Endodermal cell (in vitro differentiated cells): ENCODE measurements around the gene KIF9. TPM values are rescaled to one million over a fixed set of nuclear protein-coding genes. Genes with fewer than 3 reads are reported as not detected.
"Not testable (repeated sequence)": the region's sequence is repeated elsewhere in the genome, so short reads cannot be mapped to it uniquely, and the experiment has no call there.

Source experiments
- DNase-seq: peaks from one replicate; pipeline ENCODE4 v3.0.0-alpha.2; 2017
- H3K27ac ChIP-seq: 2 replicates; pipeline ENCODE4 v1.5.1; 2013; ENCODE audit warnings: mild to moderate bottlenecking, low read depth, low read length, moderate library complexity
- H3K27me3 ChIP-seq: 2 replicates; pipeline ENCODE4 v1.6.1; 2013; ENCODE audit warnings: mild to moderate bottlenecking, low read length, moderate library complexity; ENCODE audit not compliant: insufficient read depth, control insufficient read depth, poor library complexity, severe bottlenecking
- H3K36me3 ChIP-seq: 2 replicates; pipeline ENCODE4 v1.7.0; 2013; ENCODE audit warnings: mild to moderate bottlenecking, low read length, moderate library complexity; ENCODE audit not compliant: control insufficient read depth, insufficient read depth
- H3K4me1 ChIP-seq: one replicate; pipeline ENCODE4 v1.7.0; 2013; ENCODE audit warnings: low read length; ENCODE audit not compliant: control insufficient read depth, insufficient read depth
- H3K4me3 ChIP-seq: 2 replicates; pipeline ENCODE4 v1.5.1; 2013; ENCODE audit warnings: mild to moderate bottlenecking, low read length, moderate library complexity
- H3K9ac ChIP-seq: 2 replicates; pipeline ENCODE4 v1.6.1; 2013; ENCODE audit warnings: mild to moderate bottlenecking, low read length, moderate library complexity; ENCODE audit not compliant: poor library complexity, severe bottlenecking; ENCODE audit errors: extremely low read depth
- H3K9me3 ChIP-seq: 2 replicates; pipeline ENCODE4 v1.6.1; 2013; ENCODE audit warnings: mild to moderate bottlenecking, low read length, moderate library complexity; ENCODE audit not compliant: control insufficient read depth
- H3K27ac Mint-ChIP-seq: 2 replicates; pipeline ENCODE4 v1.8.0; 2020; ENCODE audit warnings: mixed read lengths
- H3K27me3 Mint-ChIP-seq: 2 replicates; pipeline ENCODE4 v1.8.0; 2021; ENCODE audit warnings: mild to moderate bottlenecking, mixed read lengths; ENCODE audit not compliant: insufficient read depth
- H3K36me3 Mint-ChIP-seq: 2 replicates; pipeline ENCODE4 v1.8.0; 2020; ENCODE audit warnings: low read depth, mixed read lengths
- H3K4me1 Mint-ChIP-seq: 2 replicates; pipeline ENCODE4 v1.8.0; 2020; ENCODE audit warnings: mixed read lengths
- H3K4me3 Mint-ChIP-seq: 2 replicates; pipeline ENCODE4 v1.8.0; 2020; ENCODE audit warnings: mild to moderate bottlenecking, moderate library complexity, mixed read lengths
- H3K9me3 Mint-ChIP-seq: 2 replicates; pipeline ENCODE4 v1.8.0; 2020; ENCODE audit warnings: mild to moderate bottlenecking, mixed read lengths
- CTCF ChIP-seq: fragments of 200-600 bp; sonication (generic); conservative IDR thresholded peaks from 2 replicates; pipeline ENCODE4 v1.5.0; 2021; ENCODE audit warnings: antibody characterized with exemption, mild to moderate bottlenecking
- WGBS, 2 experiments: methylation state at CpG; one replicate each; pipeline versions ENCODE4 v1.1.5 to v1.1.7; 2013; ENCODE audit warnings: missing lambda C conversion rate in 2 of 2, mixed read lengths in 1 of 2; ENCODE audit not compliant: insufficient coverage in 1 of 2, insufficient read length in 1 of 2; 5-methylcytosine and 5-hydroxymethylcytosine counted together
- total RNA-seq, 2 donors: library from RNA; stranded (reverse); fragmentation: NEBNext Ultra II Directional in 1 of 2; extraction: Animal tissue kit (Norgen Biotek cat#: 25700) in 1 of 2; gene quantifications; 2 replicates in 1 of 2; 3 replicates in 1 of 2; pipeline ENCODE4 v1.2.1, GENCODE V29; 2021

KIF9 gene
- total RNA-seq, 2 donors from 2014 or later, result 9.9 TPM

GRCh38 chr3:47293822-47294221 is 11.2 kb upstream of the KIF9 start:
- Mint-ChIP-seq H3K27me3 (no peaks in the 10 kb centered on the region), H3K4me3 (no peak overlapping the region), H3K27ac (no peak overlapping the region), H3K36me3 (peaks cover 16% of the 10 kb centered on the region), H3K9me3 (no peaks in the 10 kb centered on the region), H3K4me1 (peaks cover 8% of the 10 kb centered on the region)
- no peak for DNase-seq
- H3K27me3 ChIP-seq, result no peaks in the 10 kb centered on the region
- peaks cover 36% of the 10 kb centered on the region for H3K36me3 ChIP-seq
- no peak overlapping the region for H3K9ac ChIP-seq
- no peak overlapping the region for H3K4me3 ChIP-seq
- H3K4me1 ChIP-seq, result peaks cover 5% of the 10 kb centered on the region
- WGBS, 2 experiments, result 93 to 100% methylated on average over 1 to 2 of the region's 2 CpGs
- H3K9me3 ChIP-seq, result no peaks in the 10 kb centered on the region
- H3K27ac ChIP-seq, result no peak overlapping the region
- no peak for TF ChIP-seq CTCF

- not testable (repeated sequence) for H3K4me1 Mint-ChIP-seq
- peaks cover 14% of the 10 kb centered on the region for H3K36me3 Mint-ChIP-seq
Measured at GRCh38 chr3:47291754-47292420, 9.3 kb upstream of the KIF9 start.

GRCh38 chr3:47291158-47291753 is 8.7 kb upstream of the KIF9 start:
- no peak for TF ChIP-seq CTCF

More at GRCh38 chr3:47291754-47292420, 9.3 kb upstream of the KIF9 start:
- H3K9me3 Mint-ChIP-seq, H3K4me3 ChIP-seq, H3K9ac ChIP-seq, H3K27me3 Mint-ChIP-seq, H3K27me3 ChIP-seq, H3K4me3 Mint-ChIP-seq, DNase-seq, H3K27ac ChIP-seq, H3K9me3 ChIP-seq, H3K4me1 ChIP-seq, H3K27ac Mint-ChIP-seq: not testable (repeated sequence)
- peaks cover 44% of the 10 kb centered on the region for H3K36me3 ChIP-seq
- 92 to 93% methylated on average over 3 to 9 of the region's 9 CpGs for WGBS, 2 experiments

More at GRCh38 chr3:47291158-47291753, 8.7 kb upstream of the KIF9 start:
- H3K9me3 Mint-ChIP-seq, result no peaks in the 10 kb centered on the region
- WGBS, 2 experiments, result 89 to 96% methylated on average over 4 of the region's 4 CpGs
- no peaks in the 10 kb centered on the region for H3K27me3 ChIP-seq
- H3K27ac ChIP-seq, result no peak overlapping the region
- DNase-seq, result no peak
- no peaks in the 10 kb centered on the region for H3K9me3 ChIP-seq
- no peak overlapping the region for H3K27ac Mint-ChIP-seq
- H3K27me3 Mint-ChIP-seq, result no peaks in the 10 kb centered on the region
- peaks cover 5% of the 10 kb centered on the region for H3K4me1 ChIP-seq
- H3K4me3 ChIP-seq, result no peak overlapping the region
- H3K9ac ChIP-seq, result no peak overlapping the region
- H3K36me3 ChIP-seq, result peaks cover 48% of the 10 kb centered on the region
- no peak overlapping the region for H3K4me3 Mint-ChIP-seq
- H3K36me3 Mint-ChIP-seq, result peaks cover 14% of the 10 kb centered on the region
- peaks cover 8% of the 10 kb centered on the region for H3K4me1 Mint-ChIP-seq
